Mesodermal cell (in vitro differentiated cells): ENCODE data around the gene LARGE2. TPM values are rescaled to one million over a fixed set of nuclear protein-coding genes. Genes with fewer than 3 reads are reported as not detected.

Experiments
- H3K27ac ChIP-seq: 2 replicates; pipeline ENCODE4 v1.7.0; 2013; ENCODE audit warnings: mild to moderate bottlenecking, low read depth, low read length, moderate library complexity; ENCODE audit not compliant: severe bottlenecking
- H3K36me3 ChIP-seq: 2 replicates; pipeline ENCODE4 v1.7.1; 2013; ENCODE audit warnings: mild to moderate bottlenecking, low read length, moderate library complexity; ENCODE audit not compliant: control insufficient read depth, insufficient read depth
- H3K4me1 ChIP-seq: one replicate; pipeline ENCODE4 v1.7.1; 2013; ENCODE audit warnings: mild to moderate bottlenecking, low read length; ENCODE audit not compliant: insufficient read depth, control insufficient read depth, poor library complexity, severe bottlenecking
- H3K4me3 ChIP-seq: 2 replicates; pipeline ENCODE4 v1.7.0; 2013; ENCODE audit warnings: low read length, control low read depth, mild to moderate bottlenecking; ENCODE audit not compliant: insufficient read depth, poor library complexity, severe bottlenecking; ENCODE audit errors: extremely low read depth
- H3K9me3 ChIP-seq: 2 replicates; pipeline ENCODE4 v1.7.1; 2013; ENCODE audit warnings: mild to moderate bottlenecking, low read length, moderate library complexity; ENCODE audit not compliant: control insufficient read depth
- WGBS, 2 experiments: methylation state at CpG; one replicate each; pipeline ENCODE4 v1.1.5; 2013; ENCODE audit warnings: missing lambda C conversion rate in 2 of 2; ENCODE audit not compliant: insufficient coverage in 2 of 2; 5-methylcytosine and 5-hydroxymethylcytosine counted together
- polyA plus RNA-seq, 2 experiments: library from polyadenylated mRNA; stranded (reverse); fragments of 50-300 nt; gene quantifications; one replicate each; pipeline ENCODE4 v1.2.3, GENCODE V29; 2013

LARGE2 gene
- polyA plus RNA-seq (2013, experiment 1 of 2) = 0.22 TPM
- 0.46 TPM for polyA plus RNA-seq (2013, experiment 2 of 2)

DNA sequence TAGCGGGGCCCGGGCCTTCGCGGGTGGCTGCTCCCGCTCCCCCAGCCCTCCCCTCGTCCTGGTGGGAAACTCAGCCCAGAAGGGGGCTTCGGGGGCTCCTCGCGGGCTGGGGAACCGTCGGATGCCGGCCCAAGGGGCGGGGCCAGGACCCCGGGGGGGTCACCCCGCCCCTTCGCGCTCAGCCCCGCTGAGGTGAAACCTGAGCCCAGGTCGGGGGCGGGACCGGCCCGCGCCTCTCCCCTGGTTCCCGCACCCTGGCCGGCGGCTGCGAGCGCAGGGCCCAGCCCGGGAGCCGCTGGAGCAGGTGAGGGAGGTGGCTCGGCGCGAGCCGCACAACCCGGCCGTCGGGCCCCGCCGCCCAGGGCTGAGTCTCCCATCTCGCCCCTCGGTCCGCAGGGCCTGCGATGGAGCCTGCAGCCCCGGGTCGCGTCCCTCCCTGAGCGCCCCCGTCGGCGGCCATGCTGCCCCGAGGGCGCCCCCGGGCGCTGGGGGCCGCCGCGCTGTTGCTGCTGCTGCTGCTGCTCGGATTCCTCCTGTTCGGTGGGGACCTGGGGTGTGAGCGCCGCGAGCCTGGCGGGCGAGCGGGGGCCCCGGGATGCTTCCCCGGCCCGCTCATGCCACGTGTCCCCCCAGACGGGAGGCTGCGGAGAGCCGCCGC lies at the start of gene LARGE2:
TSS of gene LARGE2 (plus strand) at position 232 of the 658 bp plus-strand sequence. CDS start at position 459, 227 bp downstream.
- peak within 1 kb of the TSS; percentile 21 for H3K4me3 ChIP-seq
- no peak within 1 kb of the TSS for H3K27ac ChIP-seq
- H3K36me3 ChIP-seq = no peaks in the 10 kb centered on the region
- no peaks in the 10 kb centered on the region for H3K4me1 ChIP-seq
- 0% methylated on average over 63 to 65 of the region's 73 CpGs for WGBS, 2 experiments
- no peaks in the 10 kb centered on the region for H3K9me3 ChIP-seq

GRCh38 chr11:45876401-45876800 lies 46.1 kb upstream of the LARGE2 start:
- Histone ChIP-seq H3K36me3 (peaks cover 21% of the 10 kb centered on the region), H3K4me1 (peaks cover 15% of the 10 kb centered on the region), H3K27ac (no peak overlapping the region), H3K9me3 (no peaks in the 10 kb centered on the region), H3K4me3 (no peak overlapping the region)
- 49 to 54% methylated on average over 5 of the region's 6 CpGs for WGBS, 2 experiments

GRCh38 chr11:45877221-45877620 lies 45.2 kb upstream of the LARGE2 start:
- Histone ChIP-seq H3K4me3 (no peak overlapping the region), H3K27ac (no peak overlapping the region), H3K4me1 (peaks cover 12% of the 10 kb centered on the region), H3K36me3 (peaks cover 19% of the 10 kb centered on the region), H3K9me3 (no peaks in the 10 kb centered on the region)
- 96 to 97% methylated on average over 4 to 8 of the region's 8 CpGs for WGBS, 2 experiments

DNA sequence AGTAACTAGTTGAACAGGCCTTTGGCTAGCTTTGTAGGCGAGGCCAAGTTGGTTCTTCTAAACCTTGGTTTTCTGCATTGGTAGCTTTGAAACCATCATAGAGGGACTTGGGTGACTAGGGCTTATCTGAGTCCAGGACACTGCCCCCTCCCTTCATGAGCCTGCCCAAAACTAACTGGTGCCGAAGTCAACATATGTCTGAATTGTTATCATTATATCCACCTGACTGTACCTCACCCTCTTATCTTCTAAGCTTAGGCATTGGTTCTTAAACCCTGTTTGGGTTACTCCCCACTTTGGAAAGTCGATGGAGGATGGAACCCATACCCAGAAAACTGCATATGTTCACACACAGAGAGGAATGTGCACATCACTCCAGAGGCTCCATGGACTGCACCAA lies 44.6 kb upstream of the LARGE2 start:
- Histone ChIP-seq H3K4me1 (peaks cover 6% of the 10 kb centered on the region), H3K4me3 (no peak overlapping the region), H3K27ac (no peak overlapping the region), H3K9me3 (no peaks in the 10 kb centered on the region), H3K36me3 (peaks cover 19% of the 10 kb centered on the region)
- 95 to 100% methylated on average over 1 to 2 of the region's 3 CpGs for whole genome bisulfite sequencing, 2 experiments

- peak overlapping the region; percentile 16 for H3K27ac ChIP-seq
- H3K4me1 ChIP-seq = no peaks in the 10 kb centered on the region
- WGBS, 2 experiments = 94 to 97% methylated on average over 6 of the region's 7 CpGs
Measured at GRCh38 chr11:45879803-45880686, 42.4 kb upstream of the LARGE2 start.

DNA sequence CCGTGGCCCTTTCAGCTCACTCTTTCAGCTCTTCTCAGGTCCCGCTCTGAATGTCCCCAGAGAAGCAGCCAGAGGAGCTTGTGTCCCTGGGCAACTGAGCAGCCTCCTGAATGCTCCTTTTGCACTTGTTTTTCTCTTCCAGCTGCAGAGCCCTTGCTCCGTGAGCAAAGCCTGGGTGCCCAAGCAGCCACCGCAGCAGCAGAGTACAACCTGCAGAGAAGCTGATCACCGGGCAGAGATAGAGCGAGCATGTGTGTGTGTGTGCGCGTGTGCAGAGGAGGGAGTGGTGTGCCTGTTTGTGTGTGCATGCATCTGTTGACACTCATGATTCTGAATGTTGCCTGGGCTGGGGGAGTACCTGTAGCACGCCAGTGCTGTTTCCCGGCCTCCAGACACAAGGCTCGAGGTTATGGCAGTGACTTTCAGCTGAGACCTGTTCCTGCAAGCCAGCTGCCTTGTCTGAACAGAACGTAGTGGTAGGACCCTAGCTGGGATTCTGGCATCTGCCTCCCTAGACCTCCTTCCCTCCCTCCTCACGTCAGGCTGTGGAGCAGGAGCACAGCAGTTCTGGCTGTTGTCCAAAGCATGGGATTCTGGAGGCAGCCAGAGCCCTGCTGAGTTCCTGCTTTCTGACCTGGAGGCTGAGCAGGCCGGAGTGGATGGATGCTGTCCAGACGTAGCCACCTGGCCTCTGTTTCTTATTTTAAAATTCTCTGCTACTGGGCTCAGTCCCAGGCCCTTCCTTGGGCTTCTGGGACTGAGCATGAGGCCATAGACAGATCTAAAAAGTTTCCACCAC lies 41.5 kb upstream of the LARGE2 start:
- Histone ChIP-seq H3K36me3 (peaks cover 8% of the 10 kb centered on the region), H3K9me3 (no peaks in the 10 kb centered on the region), H3K4me3 (no peak overlapping the region), H3K4me1 (no peaks in the 10 kb centered on the region), H3K27ac (no peak overlapping the region)
- WGBS, 2 experiments = 93 to 95% methylated on average over 12 to 15 of the region's 15 CpGs

More at GRCh38 chr11:45879803-45880686, 42.4 kb upstream of the LARGE2 start:
- peaks cover 14% of the 10 kb centered on the region for H3K36me3 ChIP-seq
- H3K9me3 ChIP-seq = no peaks in the 10 kb centered on the region
- H3K4me3 ChIP-seq = no peak overlapping the region

GRCh38 chr11:45881708-45882368 lies 40.6 kb upstream of the LARGE2 start:
- H3K9me3 ChIP-seq = no peaks in the 10 kb centered on the region
- H3K27ac ChIP-seq = no peak overlapping the region
- peaks cover 4% of the 10 kb centered on the region for H3K36me3 ChIP-seq
- no peaks in the 10 kb centered on the region for H3K4me1 ChIP-seq
- WGBS, 2 experiments = 87 to 97% methylated on average over 4 of the region's 6 CpGs
- no peak overlapping the region for H3K4me3 ChIP-seq

- H3K4me3 ChIP-seq = no peak overlapping the region
- no peaks in the 10 kb centered on the region for H3K36me3 ChIP-seq
- H3K27ac ChIP-seq = no peak overlapping the region
- 85 to 88% methylated on average over 7 to 10 of the region's 10 CpGs for WGBS, 2 experiments
- no peaks in the 10 kb centered on the region for H3K4me1 ChIP-seq
- no peaks in the 10 kb centered on the region for H3K9me3 ChIP-seq
Measured at GRCh38 chr11:45884596-45885185, 37.8 kb upstream of the LARGE2 start.

- peak within 1 kb of the TSS; percentile 39 for H3K4me3 ChIP-seq
- no peaks in the 10 kb centered on the region for H3K4me1 ChIP-seq
- H3K27ac ChIP-seq = no peak within 1 kb of the TSS
- WGBS, 2 experiments = 2 to 4% methylated on average over 32 to 56 of the region's 73 CpGs
- H3K9me3 ChIP-seq = no peaks in the 10 kb centered on the region
- no peaks in the 10 kb centered on the region for H3K36me3 ChIP-seq
Measured at GRCh38 chr11:45885274-45885920, 37.1 kb upstream of the LARGE2 start, which contains the start of gene MAPK8IP1. Gene MAPK8IP1, plus strand, starts transcription at chr11:45885651. Its CDS starts 170 bp downstream, at chr11:45885821.
